ENCODE measurements around the gene HDAC9.

DNA sequence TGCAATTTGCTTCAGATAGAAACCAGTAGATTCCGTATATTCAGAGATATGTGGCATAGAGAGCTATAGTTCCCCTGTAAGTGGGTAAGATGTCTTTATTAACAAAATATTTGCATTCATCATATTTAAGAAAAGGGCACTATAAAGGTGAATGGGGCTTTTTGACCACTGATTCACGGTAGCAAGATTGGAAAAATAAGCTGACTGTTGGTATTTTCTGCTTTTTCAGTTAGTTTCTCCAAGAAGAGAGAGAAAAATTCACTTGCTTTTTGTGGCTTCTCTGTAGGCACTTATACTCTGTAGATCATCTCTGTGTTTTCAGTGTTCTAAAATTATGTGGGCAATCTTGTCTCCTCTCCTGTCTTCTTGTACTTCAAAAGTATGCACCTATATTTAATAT is 376.8 kb downstream of the HDAC9 start:
- TF ChIP-seq, protein P1, sequence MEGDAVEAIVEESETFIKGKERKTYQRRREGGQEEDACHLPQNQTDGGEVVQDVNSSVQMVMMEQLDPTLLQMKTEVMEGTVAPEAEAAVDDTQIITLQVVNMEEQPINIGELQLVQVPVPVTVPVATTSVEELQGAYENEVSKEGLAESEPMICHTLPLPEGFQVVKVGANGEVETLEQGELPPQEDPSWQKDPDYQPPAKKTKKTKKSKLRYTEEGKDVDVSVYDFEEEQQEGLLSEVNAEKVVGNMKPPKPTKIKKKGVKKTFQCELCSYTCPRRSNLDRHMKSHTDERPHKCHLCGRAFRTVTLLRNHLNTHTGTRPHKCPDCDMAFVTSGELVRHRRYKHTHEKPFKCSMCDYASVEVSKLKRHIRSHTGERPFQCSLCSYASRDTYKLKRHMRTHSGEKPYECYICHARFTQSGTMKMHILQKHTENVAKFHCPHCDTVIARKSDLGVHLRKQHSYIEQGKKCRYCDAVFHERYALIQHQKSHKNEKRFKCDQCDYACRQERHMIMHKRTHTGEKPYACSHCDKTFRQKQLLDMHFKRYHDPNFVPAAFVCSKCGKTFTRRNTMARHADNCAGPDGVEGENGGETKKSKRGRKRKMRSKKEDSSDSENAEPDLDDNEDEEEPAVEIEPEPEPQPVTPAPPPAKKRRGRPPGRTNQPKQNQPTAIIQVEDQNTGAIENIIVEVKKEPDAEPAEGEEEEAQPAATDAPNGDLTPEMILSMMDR (IDR thresholded peaks at IDR 0.05): no peak
- TF ChIP-seq POLR2A (IDR thresholded peaks at IDR 0.05): no peak

All from gastroesophageal sphincter (tissue), 3 donors.